ENCODE measurements around the gene CTDSPL.

CTDSPL gene

DNA sequence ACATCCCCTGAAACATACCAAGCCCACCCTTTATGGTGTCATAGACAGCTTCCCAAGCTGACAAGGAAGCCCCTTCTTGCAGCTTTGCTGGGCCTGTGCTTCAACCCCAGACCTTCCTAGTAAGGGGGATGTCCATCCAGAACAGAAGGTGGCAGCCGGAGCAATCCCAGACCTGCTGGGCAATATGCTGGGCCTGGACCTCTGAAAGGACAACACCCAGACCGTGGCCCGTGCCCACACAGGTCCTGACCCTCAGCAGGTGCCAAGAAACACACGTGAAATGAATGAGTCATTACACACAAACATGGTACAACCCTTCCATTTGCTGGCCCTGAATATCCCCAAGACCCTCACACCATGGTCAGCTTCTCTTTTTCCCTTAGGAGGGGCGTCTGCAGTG is 109.1 kb downstream of the CTDSPL start:
- TF ChIP-seq, protein P1, sequence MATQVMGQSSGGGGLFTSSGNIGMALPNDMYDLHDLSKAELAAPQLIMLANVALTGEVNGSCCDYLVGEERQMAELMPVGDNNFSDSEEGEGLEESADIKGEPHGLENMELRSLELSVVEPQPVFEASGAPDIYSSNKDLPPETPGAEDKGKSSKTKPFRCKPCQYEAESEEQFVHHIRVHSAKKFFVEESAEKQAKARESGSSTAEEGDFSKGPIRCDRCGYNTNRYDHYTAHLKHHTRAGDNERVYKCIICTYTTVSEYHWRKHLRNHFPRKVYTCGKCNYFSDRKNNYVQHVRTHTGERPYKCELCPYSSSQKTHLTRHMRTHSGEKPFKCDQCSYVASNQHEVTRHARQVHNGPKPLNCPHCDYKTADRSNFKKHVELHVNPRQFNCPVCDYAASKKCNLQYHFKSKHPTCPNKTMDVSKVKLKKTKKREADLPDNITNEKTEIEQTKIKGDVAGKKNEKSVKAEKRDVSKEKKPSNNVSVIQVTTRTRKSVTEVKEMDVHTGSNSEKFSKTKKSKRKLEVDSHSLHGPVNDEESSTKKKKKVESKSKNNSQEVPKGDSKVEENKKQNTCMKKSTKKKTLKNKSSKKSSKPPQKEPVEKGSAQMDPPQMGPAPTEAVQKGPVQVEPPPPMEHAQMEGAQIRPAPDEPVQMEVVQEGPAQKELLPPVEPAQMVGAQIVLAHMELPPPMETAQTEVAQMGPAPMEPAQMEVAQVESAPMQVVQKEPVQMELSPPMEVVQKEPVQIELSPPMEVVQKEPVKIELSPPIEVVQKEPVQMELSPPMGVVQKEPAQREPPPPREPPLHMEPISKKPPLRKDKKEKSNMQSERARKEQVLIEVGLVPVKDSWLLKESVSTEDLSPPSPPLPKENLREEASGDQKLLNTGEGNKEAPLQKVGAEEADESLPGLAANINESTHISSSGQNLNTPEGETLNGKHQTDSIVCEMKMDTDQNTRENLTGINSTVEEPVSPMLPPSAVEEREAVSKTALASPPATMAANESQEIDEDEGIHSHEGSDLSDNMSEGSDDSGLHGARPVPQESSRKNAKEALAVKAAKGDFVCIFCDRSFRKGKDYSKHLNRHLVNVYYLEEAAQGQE (IDR thresholded peaks at IDR 0.05; ENCODE audit: low read depth): no peak
- TF ChIP-seq EGR1 (IDR thresholded peaks at IDR 0.05) (no peak), TAF1 (IDR thresholded peaks at IDR 0.05; ENCODE audit: low read depth) (no peak), RAD21 (IDR thresholded peaks at IDR 0.05; ENCODE audit: low read depth) (no peak), YY1 (IDR thresholded peaks at IDR 0.05; ENCODE audit: low read depth) (no peak), CEBPB (IDR thresholded peaks at IDR 0.05) (no peak), EP300 (IDR thresholded peaks at IDR 0.05; ENCODE audit: borderline replicate concordance) (no peak), TCF12 (IDR thresholded peaks at IDR 0.05; ENCODE audit: low read depth) (no peak), ZBTB7A (IDR thresholded peaks at IDR 0.05; ENCODE audit: low read depth) (no peak), CREB1 (IDR thresholded peaks at IDR 0.05; ENCODE audit: low read depth) (no peak), NFIC (IDR thresholded peaks at IDR 0.05) (no peak), TEAD4 (IDR thresholded peaks at IDR 0.05) (no peak), FOXM1 (IDR thresholded peaks at IDR 0.05; ENCODE audit: borderline replicate concordance, low read depth) (no peak)
- TF ChIP-seq, protein P2, sequence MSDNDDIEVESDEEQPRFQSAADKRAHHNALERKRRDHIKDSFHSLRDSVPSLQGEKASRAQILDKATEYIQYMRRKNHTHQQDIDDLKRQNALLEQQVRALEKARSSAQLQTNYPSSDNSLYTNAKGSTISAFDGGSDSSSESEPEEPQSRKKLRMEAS (IDR thresholded peaks at IDR 0.05): no peak
- TF ChIP-seq, protein P3, sequence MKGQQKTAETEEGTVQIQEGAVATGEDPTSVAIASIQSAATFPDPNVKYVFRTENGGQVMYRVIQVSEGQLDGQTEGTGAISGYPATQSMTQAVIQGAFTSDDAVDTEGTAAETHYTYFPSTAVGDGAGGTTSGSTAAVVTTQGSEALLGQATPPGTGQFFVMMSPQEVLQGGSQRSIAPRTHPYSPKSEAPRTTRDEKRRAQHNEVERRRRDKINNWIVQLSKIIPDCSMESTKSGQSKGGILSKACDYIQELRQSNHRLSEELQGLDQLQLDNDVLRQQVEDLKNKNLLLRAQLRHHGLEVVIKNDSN (IDR thresholded peaks at IDR 0.05): no peak

DNA sequence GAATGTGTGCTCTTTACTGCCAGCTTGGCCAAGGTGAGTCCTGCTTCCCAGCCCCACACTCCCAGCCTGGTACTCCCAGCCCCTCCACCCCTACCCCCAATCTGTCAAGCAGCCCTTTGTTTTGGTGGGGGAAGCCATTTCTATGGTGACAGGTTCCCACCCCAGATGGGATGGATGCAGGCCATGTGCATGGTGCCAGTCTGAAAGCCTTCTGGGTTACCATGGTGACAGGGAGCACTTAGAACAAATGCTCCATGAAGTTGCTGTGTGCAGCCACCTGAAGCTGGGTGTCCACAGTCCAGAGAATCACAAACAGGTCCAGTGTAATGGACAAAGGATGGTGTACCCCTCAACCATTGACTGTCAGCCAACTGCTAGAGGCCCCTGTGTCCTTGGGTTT is 109.8 kb downstream of the CTDSPL start:
- TF ChIP-seq YY1 (IDR thresholded peaks at IDR 0.05; ENCODE audit: low read depth) (no peak), EP300 (IDR thresholded peaks at IDR 0.05; ENCODE audit: borderline replicate concordance) (no peak), TEAD4 (IDR thresholded peaks at IDR 0.05) (no peak), CEBPB (IDR thresholded peaks at IDR 0.05) (no peak), NFIC (IDR thresholded peaks at IDR 0.05) (no peak), EGR1 (IDR thresholded peaks at IDR 0.05) (no peak), ZBTB7A (IDR thresholded peaks at IDR 0.05; ENCODE audit: low read depth) (no peak), TAF1 (IDR thresholded peaks at IDR 0.05; ENCODE audit: low read depth) (no peak), RAD21 (IDR thresholded peaks at IDR 0.05; ENCODE audit: low read depth) (no peak), CREB1 (IDR thresholded peaks at IDR 0.05; ENCODE audit: low read depth) (no peak), FOXM1 (IDR thresholded peaks at IDR 0.05; ENCODE audit: borderline replicate concordance, low read depth) (no peak), TCF12 (IDR thresholded peaks at IDR 0.05; ENCODE audit: low read depth) (no peak)
- TF ChIP-seq, protein P1 (IDR thresholded peaks at IDR 0.05; ENCODE audit: low read depth): no peak
- TF ChIP-seq, protein P2 (IDR thresholded peaks at IDR 0.05): no peak
- TF ChIP-seq, protein P3 (IDR thresholded peaks at IDR 0.05): no peak

DNA sequence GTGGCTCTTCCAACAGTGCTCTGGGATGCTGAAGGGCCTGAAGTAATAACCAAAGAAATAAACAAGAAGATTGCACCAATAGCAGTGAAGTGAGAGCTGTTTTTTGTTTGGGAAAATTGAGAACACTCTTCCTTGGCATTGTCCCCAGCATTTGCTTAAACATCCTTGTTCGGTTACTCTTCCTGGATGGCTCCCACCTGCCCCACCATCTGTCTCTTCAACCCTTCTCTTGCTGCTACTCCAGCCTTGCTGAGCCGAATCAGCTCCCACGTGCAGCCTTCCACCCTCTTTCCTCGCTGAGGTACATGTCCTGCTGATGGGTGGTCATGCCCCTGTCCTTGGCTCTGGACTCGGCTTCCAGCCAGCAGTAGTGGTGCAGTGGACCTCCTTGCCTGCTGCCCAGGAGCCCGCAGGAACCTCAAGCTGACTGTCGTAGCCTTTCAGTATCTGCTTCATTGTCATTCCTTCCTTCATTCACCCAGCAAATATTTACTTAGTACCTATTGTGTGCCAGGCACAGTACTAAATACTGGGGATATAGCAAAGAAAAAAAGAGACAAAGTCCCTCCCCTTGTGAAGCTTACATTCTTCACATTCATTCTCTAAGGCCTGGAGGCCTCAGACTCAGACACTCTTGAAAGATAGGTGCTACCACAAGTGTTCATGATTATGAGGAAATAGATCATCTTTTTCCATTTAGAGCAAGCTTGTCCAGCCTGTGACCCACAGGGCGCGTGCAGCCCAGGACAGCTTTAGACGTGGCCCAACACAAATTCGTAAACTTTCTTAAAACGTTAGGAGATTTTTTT is 111.8 kb downstream of the CTDSPL start:
- TF ChIP-seq, protein P2 (IDR thresholded peaks at IDR 0.05): no peak
- TF ChIP-seq TCF12 (IDR thresholded peaks at IDR 0.05; ENCODE audit: low read depth): no peak
- TF ChIP-seq TAF1 (IDR thresholded peaks at IDR 0.05; ENCODE audit: low read depth): no peak
- no peak for TF ChIP-seq CEBPB (IDR thresholded peaks at IDR 0.05)
- no peak for TF ChIP-seq EP300 (IDR thresholded peaks at IDR 0.05; ENCODE audit: borderline replicate concordance)
- TF ChIP-seq, protein P1 (IDR thresholded peaks at IDR 0.05; ENCODE audit: low read depth): no peak
- TF ChIP-seq NFIC (IDR thresholded peaks at IDR 0.05): no peak
- no peak for TF ChIP-seq CREB1 (IDR thresholded peaks at IDR 0.05; ENCODE audit: low read depth)
- TF ChIP-seq FOXM1 (IDR thresholded peaks at IDR 0.05; ENCODE audit: borderline replicate concordance, low read depth): no peak
- no peak for TF ChIP-seq EGR1 (IDR thresholded peaks at IDR 0.05)
- TF ChIP-seq YY1 (IDR thresholded peaks at IDR 0.05; ENCODE audit: low read depth): no peak
- TF ChIP-seq TEAD4 (IDR thresholded peaks at IDR 0.05): no peak
- TF ChIP-seq RAD21 (IDR thresholded peaks at IDR 0.05; ENCODE audit: low read depth): no peak
- TF ChIP-seq, protein P3 (IDR thresholded peaks at IDR 0.05): no peak
- TF ChIP-seq ZBTB7A (IDR thresholded peaks at IDR 0.05; ENCODE audit: low read depth): no peak
